Esophagus squamous epithelium (tissue), 5 donors: Measurements from ENCODE around the gene TMEM63C. TPM values are rescaled to one million over a fixed set of nuclear protein-coding genes. Genes with fewer than 3 reads are reported as not detected.

Experiments used
- DNase-seq: peaks from one replicate; lab custom pipeline; 2025; lab: John Stamatoyannopoulos, UW
- H3K27ac ChIP-seq, 4 donors: fragments of 200-600 bp; sonication (generic); one replicate each; pipeline ENCODE4 v1.5.1; 2016 to 2019; ENCODE audit warnings: mild to moderate bottlenecking in 1 of 4
- H3K27me3 ChIP-seq, 4 donors: fragments of 200-600 bp; sonication (generic); 1 replicate in 3 of 4; 2 replicates in 1 of 4; pipeline versions ENCODE4 v1.5.1 to v1.6.0; 2017 to 2021; ENCODE audit warnings: antibody characterized with exemption in 1 of 4
- H3K36me3 ChIP-seq, 3 donors: fragments of 200-600 bp; sonication (generic); one replicate each; pipeline ENCODE4 v1.5.1; 2016 to 2019
- H3K4me1 ChIP-seq, 3 donors: fragments of 200-600 bp; sonication (generic); one replicate each; pipeline ENCODE4 v1.5.1; 2017 to 2019
- H3K4me3 ChIP-seq, 4 donors: fragments of 200-600 bp; sonication (generic); 1 replicate in 3 of 4; 2 replicates in 1 of 4; pipeline ENCODE4 v1.5.1; 2016 to 2019; ENCODE audit warnings: mild to moderate bottlenecking in 2 of 4, moderate library complexity in 1 of 4
- H3K9me3 ChIP-seq, 3 donors: fragments of 200-600 bp; sonication (generic); one replicate each; pipeline ENCODE4 v1.5.1; 2016 to 2019
- CTCF ChIP-seq, 6 experiments: fragments of 450-650 bp in 4 of 6; fragments of 200-600 bp in 2 of 6; sonication (generic) in 2 of 6; IDR thresholded peaks; one replicate each; pipeline ENCODE4 v1.5.1; 2016 to 2019; ENCODE audit warnings: antibody characterized with exemption in 6 of 6, mild to moderate bottlenecking in 4 of 6, moderate library complexity in 4 of 6
- POLR2A ChIP-seq, 4 donors: fragments of 450-650 bp; IDR thresholded peaks; one replicate each; pipeline ENCODE4 v1.6.1; 2017; ENCODE audit warnings: antibody characterized with exemption in 4 of 4, mild to moderate bottlenecking in 4 of 4, moderate library complexity in 3 of 4
- WGBS, 2 donors: methylation state at CpG; one replicate each; pipeline ENCODE4 v1.1.5; 2018; 5-methylcytosine and 5-hydroxymethylcytosine counted together
- intact Hi-C: fragments of 100-400 bp; cut with DNase I; formaldehyde crosslinking; loops from one replicate; pipeline ENCODE4 v1.15.0; 2022
- total RNA-seq, 4 donors: library from RNA; depleted of rRNA; stranded (reverse); fragments of >200 nt; gene quantifications; one replicate each; pipeline ENCODE4 v1.1.0, GENCODE V29; 2016
- donor health status: DM: yes; HTN: yes; CAD: no.

Gene TMEM63C
- total RNA-seq, 4 donors from 2014 or later: 5.2 to 18.6 (median 9.8) TPM

GRCh38 chr14:77201696-77202095, 20.1 kb downstream of the TMEM63C start:
- H3K4me1 ChIP-seq: no peaks in the 10 kb centered on the region
- H3K4me3 ChIP-seq: no peak overlapping the region
- 98 to 100% methylated on average over 1 to 4 of the region's 4 CpGs for WGBS, 2 donors
- peaks cover 0 to 8% (median 0%) of the 10 kb centered on the region in 3 donors for H3K36me3 ChIP-seq
- intact Hi-C loops: no loop called here
- no peak for TF ChIP-seq POLR2A (IDR thresholded peaks at IDR 0.05)
- TF ChIP-seq CTCF (IDR thresholded peaks at IDR 0.05): no peak
- H3K27ac ChIP-seq: no peak overlapping the region
- peaks cover 0 to 45% (median 0%) of the 10 kb centered on the region in 4 donors for H3K27me3 ChIP-seq
- H3K9me3 ChIP-seq: no peaks in the 10 kb centered on the region
- no peak for DNase-seq

GRCh38 chr14:77203611-77204458, 22.2 kb downstream of the TMEM63C start:
- intact Hi-C loops: no loop called here
- no peak for TF ChIP-seq CTCF (IDR thresholded peaks at IDR 0.05)
- no peak for TF ChIP-seq POLR2A (IDR thresholded peaks at IDR 0.05)
- Histone ChIP-seq H3K4me3 (no peak overlapping the region), H3K4me1 (no peaks in the 10 kb centered on the region), H3K9me3 (no peaks in the 10 kb centered on the region), H3K27me3 (peaks cover 0 to 37% (median 0%) of the 10 kb centered on the region in 4 donors), H3K27ac (no peak overlapping the region), H3K36me3 (peaks cover 0 to 8% (median 0%) of the 10 kb centered on the region in 3 donors)
- WGBS, 2 donors: 37 to 53% methylated on average over 3 to 4 of the region's 5 CpGs
- DNase-seq: no peak

- Histone ChIP-seq H3K4me1 (no peaks in the 10 kb centered on the region), H3K4me3 (no peak overlapping the region), H3K36me3 (peaks cover 0 to 8% (median 0%) of the 10 kb centered on the region in 3 donors), H3K27me3 (peaks cover 0 to 34% (median 0%) of the 10 kb centered on the region in 4 donors), H3K27ac (no peak overlapping the region), H3K9me3 (no peaks in the 10 kb centered on the region)
- TF ChIP-seq POLR2A (IDR thresholded peaks at IDR 0.05) (no peak), CTCF (IDR thresholded peaks at IDR 0.05) (no peak)
- intact Hi-C loops: no loop called here
- no peak for DNase-seq
- 65 to 68% methylated on average over 5 to 6 of the region's 6 CpGs for WGBS, 2 donors
Measured at GRCh38 chr14:77204459-77204771, 22.8 kb downstream of the TMEM63C start.

GRCh38 chr14:77204907-77205306, 23.3 kb downstream of the TMEM63C start:
- no peak overlapping the region for H3K4me3 ChIP-seq
- no peak for DNase-seq
- peaks cover 0 to 7% (median 0%) of the 10 kb centered on the region in 3 donors for H3K36me3 ChIP-seq
- no peak overlapping the region for H3K27ac ChIP-seq
- no peaks in the 10 kb centered on the region for H3K4me1 ChIP-seq
- peaks cover 0 to 29% (median 0%) of the 10 kb centered on the region in 4 donors for H3K27me3 ChIP-seq
- TF ChIP-seq POLR2A (IDR thresholded peaks at IDR 0.05): no peak
- TF ChIP-seq CTCF (IDR thresholded peaks at IDR 0.05): no peak
- intact Hi-C loops: loop anchor here (5.0 kb wide), 1 partner anchor 43 kb away; no protein-coding TSS in a partner anchor
- 71 to 90% methylated on average over 1 of the region's 1 CpG for WGBS, 2 donors
- H3K9me3 ChIP-seq: no peaks in the 10 kb centered on the region

GRCh38 chr14:77205566-77205965, 24.0 kb downstream of the TMEM63C start:
- H3K9me3 ChIP-seq: no peaks in the 10 kb centered on the region
- WGBS, 2 donors: 42 to 54% methylated on average over 3 of the region's 4 CpGs
- no peak overlapping the region for H3K4me3 ChIP-seq
- peaks cover 0 to under 1% (median 0%) of the 10 kb centered on the region in 3 donors for H3K36me3 ChIP-seq
- intact Hi-C loops: loop anchor here (5.0 kb wide), 1 partner anchor 43 kb away; no protein-coding TSS in a partner anchor
- no peak for DNase-seq
- no peak for TF ChIP-seq CTCF (IDR thresholded peaks at IDR 0.05)
- no peak for TF ChIP-seq POLR2A (IDR thresholded peaks at IDR 0.05)
- H3K27ac ChIP-seq: no peak overlapping the region
- H3K27me3 ChIP-seq: peaks cover 0 to 23% (median 0%) of the 10 kb centered on the region in 4 donors
- H3K4me1 ChIP-seq: no peaks in the 10 kb centered on the region
